Lung (tissue), 12 donors: ENCODE measurements around the gene NRN1. TPM values are rescaled to one million over a fixed set of nuclear protein-coding genes. Genes with fewer than 3 reads are reported as not detected.

Experiments
- ATAC-seq: fragments of 200-7000 bp; cut with Tn5 transposase; one replicate; pipeline ENCODE4 v1.9.1; 2020; ENCODE audit warnings: moderate number of reproducible peaks; ENCODE audit not compliant: insufficient read depth, low FRiP score
- DNase-seq, 3 donors: peaks; one replicate each; pipeline ENCODE4 v3.0.0-alpha.2; 2013 to 2017
- H3K27ac ChIP-seq, 2 donors: one replicate each; pipeline ENCODE4 v1.5.1; 2013; ENCODE audit warnings: mild to moderate bottlenecking in 2 of 2, moderate library complexity in 2 of 2, control low read depth in 1 of 2, inconsistent platforms in 1 of 2, low read depth in 1 of 2, low read length in 1 of 2
- H3K27me3 ChIP-seq, 3 donors: one replicate each; pipeline ENCODE4 v1.5.1; 2013; ENCODE audit warnings: low read length in 2 of 3; ENCODE audit not compliant: control insufficient read depth in 3 of 3, insufficient read depth in 3 of 3
- H3K36me3 ChIP-seq, 4 donors: one replicate each; pipeline ENCODE4 v1.5.1; 2013; ENCODE audit warnings: low read length in 4 of 4, mild to moderate bottlenecking in 1 of 4, moderate library complexity in 1 of 4; ENCODE audit not compliant: control insufficient read depth in 4 of 4, insufficient read depth in 4 of 4
- H3K4me1 ChIP-seq, 5 donors: one replicate each; pipeline ENCODE4 v1.5.1; 2013; ENCODE audit warnings: low read length in 5 of 5, mild to moderate bottlenecking in 2 of 5, moderate library complexity in 1 of 5; ENCODE audit not compliant: control insufficient read depth in 5 of 5, insufficient read depth in 5 of 5
- H3K4me3 ChIP-seq: one replicate; pipeline ENCODE4 v1.5.1; 2013; ENCODE audit warnings: mild to moderate bottlenecking, control low read depth, moderate library complexity
- H3K9ac ChIP-seq, 2 donors: one replicate each; pipeline ENCODE4 v1.5.1; 2013; ENCODE audit warnings: low read length in 2 of 2, control low read depth in 1 of 2; ENCODE audit not compliant: insufficient read depth in 1 of 2
- H3K9me3 ChIP-seq, 4 donors: one replicate each; pipeline ENCODE4 v1.5.1; 2013; ENCODE audit warnings: low read length in 3 of 4, mild to moderate bottlenecking in 1 of 4, moderate library complexity in 1 of 4; ENCODE audit not compliant: control insufficient read depth in 4 of 4, insufficient read depth in 3 of 4
- WGBS, 2 donors: extraction: QIAGEN DNeasy Blood & Tissue Kit; methylation state at CpG; one replicate each; pipeline ENCODE4 v1.1.7; 2013; 5-methylcytosine and 5-hydroxymethylcytosine counted together
- polyA plus RNA-seq, 2 donors: library from polyadenylated mRNA; stranded (reverse); fragments of 200-250 nt; gene quantifications; one replicate each; pipeline ENCODE4 v1.2.1, GENCODE V29; 2013
- total RNA-seq, 2 donors: library from RNA; depleted of rRNA in 1 of 2; stranded (reverse); fragments of >200 nt in 1 of 2; gene quantifications; one replicate each; pipeline ENCODE4 v1.2.1, GENCODE V29; 2014 to 2021
- TF ChIP-seq, protein P1 (sequence below): IDR thresholded peaks from 2 replicates; pipeline ENCODE4 v1.5.1; 2012; ENCODE audit warnings: mild to moderate bottlenecking; ENCODE audit errors: control extremely low read depth, extremely low read depth
- donor health status: control.
- donor health status: control.
- donor health status: Bipolar disorder and iron deficiency.
- donor health status: healthy.
- donor health status: DM: yes; HTN: yes; CAD: no.

The NRN1 gene
- total and polyA plus RNA-seq, 4 donors: 8.4 to 12.1 (median 10.1) TPM

DNA sequence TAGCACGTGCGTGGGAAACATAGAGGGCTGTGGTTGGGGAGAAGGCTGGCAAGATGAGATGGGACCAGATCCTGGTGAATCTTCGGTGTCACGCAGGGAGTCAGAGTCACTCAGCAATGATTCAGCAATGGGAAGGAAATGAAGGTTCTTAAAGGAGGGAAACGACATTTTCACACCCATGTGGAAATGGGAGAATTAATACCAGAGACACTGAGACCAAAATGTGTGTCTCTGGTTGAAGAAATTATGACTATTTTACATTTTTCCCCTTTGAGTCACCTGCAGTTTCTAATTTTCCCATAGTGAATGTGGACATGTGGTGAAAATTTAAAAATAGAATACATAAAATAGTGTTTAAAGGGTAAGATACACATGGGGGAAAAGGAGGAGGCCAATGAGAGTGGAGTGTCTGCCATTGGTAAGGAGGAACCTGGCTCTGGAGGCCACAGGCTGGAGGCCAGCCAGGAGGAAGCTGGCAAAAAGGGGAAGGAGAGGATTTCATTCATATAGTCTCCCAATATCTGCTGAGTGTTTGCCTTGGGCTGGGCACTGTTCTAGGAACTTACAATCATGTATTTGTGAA, 17.5 kb downstream of the NRN1 start:
- TF ChIP-seq, protein P1, sequence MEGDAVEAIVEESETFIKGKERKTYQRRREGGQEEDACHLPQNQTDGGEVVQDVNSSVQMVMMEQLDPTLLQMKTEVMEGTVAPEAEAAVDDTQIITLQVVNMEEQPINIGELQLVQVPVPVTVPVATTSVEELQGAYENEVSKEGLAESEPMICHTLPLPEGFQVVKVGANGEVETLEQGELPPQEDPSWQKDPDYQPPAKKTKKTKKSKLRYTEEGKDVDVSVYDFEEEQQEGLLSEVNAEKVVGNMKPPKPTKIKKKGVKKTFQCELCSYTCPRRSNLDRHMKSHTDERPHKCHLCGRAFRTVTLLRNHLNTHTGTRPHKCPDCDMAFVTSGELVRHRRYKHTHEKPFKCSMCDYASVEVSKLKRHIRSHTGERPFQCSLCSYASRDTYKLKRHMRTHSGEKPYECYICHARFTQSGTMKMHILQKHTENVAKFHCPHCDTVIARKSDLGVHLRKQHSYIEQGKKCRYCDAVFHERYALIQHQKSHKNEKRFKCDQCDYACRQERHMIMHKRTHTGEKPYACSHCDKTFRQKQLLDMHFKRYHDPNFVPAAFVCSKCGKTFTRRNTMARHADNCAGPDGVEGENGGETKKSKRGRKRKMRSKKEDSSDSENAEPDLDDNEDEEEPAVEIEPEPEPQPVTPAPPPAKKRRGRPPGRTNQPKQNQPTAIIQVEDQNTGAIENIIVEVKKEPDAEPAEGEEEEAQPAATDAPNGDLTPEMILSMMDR: no peak
- H3K9ac ChIP-seq: no peak overlapping the region
- H3K9me3 ChIP-seq: peaks cover 0 to 6% (median 0%) of the 10 kb centered on the region in 4 donors
- no peaks in the 10 kb centered on the region for H3K36me3 ChIP-seq
- peaks cover 0 to 58% (median 27%) of the 10 kb centered on the region in 3 donors for H3K27me3 ChIP-seq
- H3K4me1 ChIP-seq: no peaks in the 10 kb centered on the region
- H3K27ac ChIP-seq: no peak overlapping the region
- H3K4me3 ChIP-seq: no peak overlapping the region
- peak; percentile 47 for ATAC-seq
- WGBS, 2 donors: 72 to 76% methylated on average over 5 of the region's 5 CpGs
- DNase-seq: peak in 1 of 3 donors; percentile 4

DNA sequence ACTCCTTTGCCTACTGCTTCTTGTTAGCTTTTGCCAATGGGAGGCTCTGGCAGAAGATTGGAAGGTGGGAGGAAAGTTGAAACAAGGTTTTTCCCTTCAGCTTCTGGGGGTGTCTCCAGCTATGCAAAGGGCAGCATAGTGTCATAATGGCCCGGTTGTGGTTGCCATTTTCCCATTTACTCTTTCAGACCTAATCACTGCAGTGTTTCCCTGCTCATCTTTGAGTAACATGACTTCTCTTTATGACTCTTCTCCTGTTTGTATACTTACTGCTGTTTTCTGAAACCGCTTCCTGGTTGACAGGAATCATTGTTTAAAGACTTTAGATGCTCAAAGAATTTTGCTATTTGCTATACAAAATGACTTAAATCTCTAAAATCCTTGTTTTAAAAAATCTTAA, 19.9 kb downstream of the NRN1 start:
- Histone ChIP-seq H3K36me3 (no peaks in the 10 kb centered on the region), H3K4me1 (no peaks in the 10 kb centered on the region), H3K9me3 (peaks cover 0 to 7% (median 0%) of the 10 kb centered on the region in 4 donors), H3K4me3 (no peak overlapping the region), H3K27ac (no peak overlapping the region), H3K27me3 (peaks cover 0 to 36% (median 6%) of the 10 kb centered on the region in 3 donors), H3K9ac (no peak overlapping the region)
- TF ChIP-seq, protein P1: no peak
- 66 to 91% methylated on average over 2 of the region's 2 CpGs for WGBS, 2 donors
- no peak for DNase-seq
- ATAC-seq: no peak

DNA sequence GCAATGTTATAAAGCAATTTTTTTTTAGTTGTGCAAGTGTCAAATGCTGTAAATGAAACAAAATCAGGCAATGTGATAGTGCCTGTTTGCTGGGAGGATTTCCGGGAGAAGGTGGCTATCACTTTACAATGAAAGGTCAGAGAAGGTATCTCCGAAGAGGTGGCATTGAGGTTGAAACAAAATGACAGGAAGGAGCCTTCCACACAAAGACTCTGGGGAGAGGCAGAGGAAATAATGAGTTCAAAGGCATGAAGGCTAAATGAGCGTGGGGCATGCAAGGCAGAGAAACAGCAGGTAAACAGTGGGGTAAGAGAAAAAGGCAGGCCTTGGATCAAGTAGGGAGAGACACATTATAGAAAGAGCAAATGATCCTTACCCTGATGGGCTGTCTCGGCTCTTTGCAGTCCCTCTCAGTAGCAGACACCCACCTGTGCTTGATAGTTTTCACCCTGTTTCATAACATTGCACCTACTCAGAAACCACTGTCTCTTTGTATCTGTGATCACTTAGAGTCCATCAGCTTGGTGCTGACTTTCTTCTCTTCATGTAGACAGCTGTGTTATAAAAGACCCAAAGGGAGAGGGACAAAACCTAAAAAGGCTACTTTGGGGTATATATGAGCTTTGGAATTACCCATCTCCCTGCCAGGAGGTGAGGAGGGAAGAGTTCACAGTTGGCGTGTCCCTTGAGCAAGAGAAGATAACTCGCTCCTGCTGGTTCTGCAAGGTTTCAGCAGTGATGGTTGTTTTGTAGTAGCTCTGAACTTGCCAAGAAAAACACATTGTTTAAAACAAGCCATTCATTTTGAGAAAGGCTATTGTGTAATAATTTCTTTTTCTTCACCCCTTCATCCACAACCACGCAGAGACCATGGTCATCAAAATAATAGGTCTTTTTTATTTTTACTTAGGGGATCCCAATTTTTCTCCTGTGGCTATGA, 22.3 kb downstream of the NRN1 start:
- H3K4me3 ChIP-seq: no peak overlapping the region
- no peaks in the 10 kb centered on the region for H3K36me3 ChIP-seq
- H3K9ac ChIP-seq: no peak overlapping the region
- peak in 1 of 3 donors; percentile 6 for DNase-seq
- peaks cover 0 to 7% (median 0%) of the 10 kb centered on the region in 4 donors for H3K9me3 ChIP-seq
- H3K27me3 ChIP-seq: peaks cover 0 to 14% (median 0%) of the 10 kb centered on the region in 3 donors
- peaks cover 0 to 5% (median 0%) of the 10 kb centered on the region in 5 donors for H3K4me1 ChIP-seq
- no peak overlapping the region for H3K27ac ChIP-seq
- TF ChIP-seq, protein P1: no peak
- ATAC-seq: no peak
- 78 to 81% methylated on average over 7 of the region's 7 CpGs for WGBS, 2 donors
